GM15510 (cell line): ENCODE measurements around the gene NAGLU.

ENCODE experiments used
- POLR2A ChIP-seq: IDR thresholded peaks from 3 replicates; pipeline ENCODE4 v1.6.1; 2011; ENCODE audit warnings: borderline replicate concordance; ENCODE audit not compliant: insufficient read length; ENCODE audit errors: extremely low read depth

The NAGLU gene

GRCh38 chr17:42553161-42553818, 17.2 kb downstream of the NAGLU start:
- no peak for TF ChIP-seq POLR2A

DNA sequence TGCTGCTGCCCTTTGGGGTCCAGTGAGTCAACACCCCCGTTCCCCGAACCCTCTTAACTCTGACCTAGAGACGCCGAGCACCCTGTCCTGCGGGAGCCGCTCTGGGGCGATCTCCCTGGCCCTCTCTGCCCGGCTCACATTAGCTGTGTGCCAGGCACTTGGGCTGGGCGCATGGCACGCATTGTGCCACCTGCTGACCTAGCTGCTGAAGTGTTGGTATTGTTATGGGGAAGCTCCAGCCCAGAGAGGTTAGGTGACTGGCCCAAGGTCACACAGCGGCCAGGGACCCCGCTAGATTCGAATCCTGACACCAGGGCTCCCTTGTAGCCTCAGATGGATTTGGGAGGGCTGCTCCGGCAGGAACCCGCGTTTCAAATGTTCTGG, 17.8 kb downstream of the NAGLU start:
- TF ChIP-seq POLR2A: no peak

DNA sequence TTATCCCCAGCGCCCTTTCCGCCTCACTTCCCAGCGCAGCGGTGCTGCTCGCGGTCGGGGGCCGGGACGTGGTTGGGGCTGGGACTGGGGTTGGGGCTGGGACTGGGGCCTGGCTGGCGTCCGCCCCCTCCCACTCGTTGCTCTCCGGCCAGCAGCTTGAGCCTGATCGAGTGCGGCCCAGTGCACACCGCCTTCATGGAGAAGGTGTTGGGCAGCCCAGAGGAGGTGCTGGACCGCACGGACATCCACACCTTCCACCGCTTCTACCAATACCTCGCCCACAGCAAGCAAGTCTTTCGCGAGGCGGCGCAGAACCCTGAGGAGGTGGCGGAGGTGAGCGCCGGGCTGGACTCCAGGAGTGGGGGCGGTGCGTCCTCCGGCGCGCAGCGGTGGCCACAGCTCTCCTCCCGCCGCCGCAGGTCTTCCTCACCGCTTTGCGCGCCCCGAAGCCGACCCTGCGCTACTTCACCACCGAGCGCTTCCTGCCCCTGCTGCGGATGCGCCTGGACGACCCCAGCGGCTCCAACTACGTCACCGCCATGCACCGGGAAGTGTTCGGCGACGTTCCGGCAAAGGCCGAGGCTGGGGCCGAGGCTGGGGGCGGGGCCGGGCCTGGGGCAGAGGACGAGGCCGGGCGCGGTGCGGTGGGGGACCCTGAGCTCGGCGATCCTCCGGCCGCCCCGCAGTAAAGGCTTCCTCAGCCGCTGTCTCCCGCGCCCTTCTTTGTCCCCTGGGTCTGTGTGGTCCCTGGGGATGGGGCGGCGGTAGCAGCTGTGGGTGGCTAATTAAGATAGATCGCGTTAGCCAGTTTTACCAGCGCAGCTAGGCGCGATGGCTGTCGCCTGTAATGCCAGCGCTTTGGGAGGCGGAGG, 18.4 kb downstream of the NAGLU start:
- peak; percentile 85 for TF ChIP-seq POLR2A

DNA sequence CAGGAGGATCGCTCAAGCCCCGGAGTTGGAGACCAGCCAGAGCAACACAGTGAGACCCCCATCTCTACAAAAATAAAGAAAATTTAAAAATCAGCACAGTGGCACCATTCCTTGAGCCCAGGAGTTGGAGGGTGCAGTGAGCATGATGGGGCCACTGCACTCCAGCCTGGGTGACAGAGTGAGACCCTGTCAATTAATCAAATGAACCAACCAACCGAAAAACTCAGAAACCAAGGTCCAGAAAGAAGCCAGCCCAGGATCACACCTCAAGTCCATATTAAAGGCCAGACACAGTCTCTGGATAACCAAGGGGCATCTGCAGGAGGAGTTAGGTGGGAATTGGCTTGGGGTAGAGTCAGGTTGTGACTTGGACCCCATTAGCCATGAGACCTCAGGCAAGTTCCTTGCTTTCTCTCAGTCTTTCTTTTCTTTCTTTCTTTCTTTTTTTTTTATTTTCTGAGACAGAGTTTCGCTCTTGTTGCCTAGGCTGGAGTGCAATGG, 19.1 kb downstream of the NAGLU start:
- no peak for TF ChIP-seq POLR2A

GRCh38 chr17:42559075-42559474, 23.0 kb downstream of the NAGLU start:
- no peak for TF ChIP-seq POLR2A

DNA sequence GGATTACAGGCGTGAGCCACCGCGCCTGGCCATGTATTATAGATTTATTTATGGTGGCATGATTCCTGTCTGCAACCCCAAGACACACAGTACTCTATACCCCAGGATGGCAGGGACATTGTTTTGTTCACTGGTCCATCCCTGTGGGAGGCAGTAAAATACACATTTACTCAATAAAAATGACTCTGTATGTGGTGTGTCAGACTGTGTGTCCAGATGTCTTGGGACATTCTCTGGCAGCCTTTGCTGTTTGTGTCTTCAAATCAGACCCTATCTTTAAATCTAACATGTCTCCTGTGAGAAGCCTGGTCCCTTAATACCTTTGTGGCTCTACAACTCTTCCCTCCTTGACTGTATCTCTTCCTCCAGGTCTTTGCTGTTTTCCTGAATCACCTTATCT, 24.2 kb downstream of the NAGLU start:
- TF ChIP-seq POLR2A: no peak

GRCh38 chr17:42561897-42562387, 25.9 kb downstream of the NAGLU start, which contains the start of gene COASY:
TSS of gene COASY (plus strand) at chr17:42562148. CDS start at chr17:42562623, 475 bp downstream.
- TF ChIP-seq POLR2A: peak; percentile 81

DNA sequence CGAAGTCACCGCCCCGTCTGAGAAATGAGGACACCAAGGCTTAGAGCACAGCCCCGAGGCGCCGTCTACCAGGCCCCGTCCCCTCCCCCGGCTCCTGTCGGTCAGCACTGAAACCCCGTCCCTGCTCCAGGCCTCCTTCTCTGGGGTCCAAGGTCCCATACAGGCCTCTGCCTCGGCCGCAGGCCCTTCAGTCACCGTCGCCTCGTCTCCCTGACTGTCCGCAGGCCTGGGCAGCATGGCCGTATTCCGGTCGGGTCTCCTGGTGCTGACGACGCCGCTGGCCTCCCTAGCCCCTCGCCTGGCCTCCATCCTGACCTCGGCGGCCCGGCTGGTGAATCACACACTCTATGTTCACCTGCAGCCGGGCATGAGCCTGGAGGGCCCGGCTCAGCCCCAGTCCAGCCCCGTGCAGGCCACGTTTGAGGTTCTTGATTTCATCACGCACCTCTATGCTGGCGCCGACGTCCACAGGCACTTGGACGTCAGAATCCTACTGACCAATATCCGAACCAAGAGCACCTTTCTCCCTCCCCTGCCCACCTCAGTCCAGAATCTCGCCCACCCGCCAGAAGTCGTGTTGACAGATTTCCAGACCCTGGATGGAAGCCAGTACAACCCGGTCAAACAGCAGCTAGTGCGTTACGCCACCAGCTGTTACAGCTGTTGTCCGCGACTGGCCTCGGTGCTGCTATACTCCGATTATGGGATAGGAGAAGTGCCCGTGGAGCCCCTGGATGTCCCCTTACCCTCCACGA, 26.5 kb downstream of the NAGLU start:
- no peak for TF ChIP-seq POLR2A

DNA sequence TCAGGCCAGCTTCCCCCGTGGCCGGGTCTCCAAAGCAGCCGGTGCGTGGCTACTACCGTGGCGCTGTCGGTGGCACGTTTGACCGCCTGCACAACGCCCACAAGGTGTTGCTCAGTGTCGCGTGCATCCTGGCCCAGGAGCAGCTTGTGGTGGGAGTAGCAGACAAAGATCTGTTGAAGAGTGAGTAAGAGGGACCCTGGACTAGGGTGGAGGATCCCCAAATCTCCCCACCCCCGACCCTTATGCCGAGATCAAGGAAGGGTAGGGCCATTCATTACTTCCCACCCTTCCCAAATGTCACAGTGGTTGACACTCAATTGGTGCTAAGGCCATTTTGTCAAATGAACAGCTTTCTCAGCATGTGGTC, 27.1 kb downstream of the NAGLU start:
- TF ChIP-seq POLR2A: no peak

DNA sequence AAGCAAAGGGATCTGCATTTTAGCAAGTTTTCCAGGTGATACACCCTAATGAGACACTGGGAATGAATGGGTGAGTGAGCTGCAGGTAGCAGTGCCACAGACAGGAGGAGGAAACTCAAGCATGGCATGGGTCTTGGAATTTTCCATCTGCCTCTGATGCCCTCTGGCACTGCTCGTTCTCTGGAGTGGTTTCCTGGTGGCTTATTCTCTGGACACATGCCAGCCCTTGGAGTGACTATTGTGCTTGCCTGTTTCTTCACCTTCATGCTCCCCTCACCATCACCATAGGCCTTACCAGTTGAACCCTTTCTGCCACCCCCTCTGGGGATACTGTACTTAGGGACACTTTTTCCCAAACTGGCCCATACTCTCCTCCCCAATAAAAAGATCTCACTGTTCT, 27.5 kb downstream of the NAGLU start:
- no peak for TF ChIP-seq POLR2A

- TF ChIP-seq POLR2A: no peak
These were observed 27.9 kb downstream of the NAGLU start for GRCh38 chr17:42563950-42564349.

GRCh38 chr17:42564815-42565522, 28.9 kb downstream of the NAGLU start:
- TF ChIP-seq POLR2A: no peak

GRCh38 chr17:42565523-42566214, 29.6 kb downstream of the NAGLU start:
- TF ChIP-seq POLR2A: no peak

- TF ChIP-seq POLR2A: no peak
These were observed 30.3 kb downstream of the NAGLU start for GRCh38 chr17:42566215-42566882.
